HepG2 (cell line): ENCODE measurements around the gene ENTPD6. TPM values are rescaled to one million over a fixed set of nuclear protein-coding genes. Genes with fewer than 3 reads are reported as not detected.

Experiments used
- ATAC-seq: fragments of 200-7000 bp; cut with Tn5 transposase; 3 replicates; pipeline ENCODE4 v1.9.1; 2020; ENCODE audit warnings: mild to moderate bottlenecking, moderate library complexity
- BruUV-seq: library from RNA; stranded (reverse); fragments of 400-500 nt; replicated peaks from 2 replicates; lab custom pipeline; 2021; lab: Mats Ljungman, UMichigan
- CTCF ChIA-PET: fragments of 300-600 bp; formaldehyde crosslinking; extraction: SDS; loops from one replicate; lab custom pipeline; 2021; ENCODE audit warnings: low total read pairs, inconsistent platforms, low intra/inter-chr PET ratio; lab: Yijun Ruan, JAX
- POLR2A ChIA-PET: fragments of 350-600 bp; sonication (Branson Sonifier 250); formaldehyde crosslinking; loops from one replicate; lab custom pipeline; 2020; ENCODE audit warnings: antibody characterized with exemption, inconsistent platforms; lab: Yijun Ruan, JAX
- DNase-seq: peaks from one replicate; pipeline ENCODE4 v3.0.0-alpha.2; 2015; ENCODE audit warnings: low spot score
- FAIRE-seq: peaks from 3 replicates; lab custom pipeline; 2011; peaks lifted over from hg19 to GRCh38; lab: Jason Lieb, UNC
- H2AFZ ChIP-seq: one replicate; pipeline ENCODE4 v1.6.1; 2011; ENCODE audit warnings: low read length, inconsistent platforms
- H3K27ac ChIP-seq: fragments of 300-600 bp; 3 replicates; pipeline ENCODE4 v1.8.0; 2011; ENCODE audit warnings: mixed run types, mild to moderate bottlenecking, mixed read lengths, low read length, inconsistent platforms; ENCODE audit not compliant: insufficient read depth; ENCODE audit errors: extremely low read length
- H3K27me3 ChIP-seq, 2 experiments: fragments of 200-600 bp in 1 of 2; 2 replicates in 1 of 2; 3 replicates in 1 of 2; pipeline versions ENCODE4 v1.6.0 to v1.8.0; 2011; ENCODE audit warnings: low read length in 2 of 2, mild to moderate bottlenecking in 2 of 2, moderate library complexity in 2 of 2, inconsistent platforms in 1 of 2; ENCODE audit not compliant: insufficient read depth in 2 of 2, control insufficient read depth in 1 of 2
- H3K36me3 ChIP-seq, 2 experiments: fragments of 200-600 bp in 1 of 2; replicated peaks in 1 of 2; 2 replicates in 1 of 2; 3 replicates in 1 of 2; pipeline versions ENCODE4 v1.5.1 to v1.8.0; 2011; ENCODE audit warnings: low read length in 2 of 2, inconsistent platforms in 1 of 2; ENCODE audit not compliant: insufficient read depth in 2 of 2, control insufficient read depth in 1 of 2
- H3K4me1 ChIP-seq: 2 replicates; pipeline ENCODE4 v1.5.1; 2012; ENCODE audit warnings: low read length, inconsistent platforms; ENCODE audit not compliant: insufficient read depth
- H3K4me2 ChIP-seq: 2 replicates; pipeline ENCODE4 v1.6.0; 2011; ENCODE audit warnings: low read depth, low read length, inconsistent platforms
- H3K4me3 ChIP-seq, 3 experiments: fragments of 200-600 bp in 1 of 3; sonication (generic), shearing (Covaris generic) in 1 of 3; replicated peaks in 1 of 3; 2 replicates each; pipeline ENCODE4 v1.5.1; 2011 to 2016; ENCODE audit warnings: low read length in 3 of 3, inconsistent platforms in 2 of 3, low read depth in 2 of 3, mild to moderate bottlenecking in 2 of 3, control low read depth in 1 of 3, mixed read lengths in 1 of 3; ENCODE audit not compliant: insufficient read depth in 1 of 3
- H3K79me2 ChIP-seq: one replicate; pipeline ENCODE4 v1.6.1; 2011; ENCODE audit warnings: low read length, inconsistent platforms; ENCODE audit not compliant: insufficient read depth
- H3K9ac ChIP-seq: 2 replicates; pipeline ENCODE4 v1.6.0; 2011; ENCODE audit warnings: mild to moderate bottlenecking, low read depth, low read length, inconsistent platforms; ENCODE audit not compliant: insufficient read depth
- H3K9me3 ChIP-seq: 2 replicates; pipeline ENCODE4 v1.5.1; 2012; ENCODE audit warnings: mild to moderate bottlenecking, low read length
- H4K20me1 ChIP-seq: 2 replicates; pipeline ENCODE4 v1.6.0; 2011; ENCODE audit warnings: inconsistent platforms, mild to moderate bottlenecking, low read length, moderate library complexity; ENCODE audit not compliant: insufficient read depth
- AFF4 ChIP-seq: sonication (generic); formaldehyde crosslinking; IDR thresholded peaks from 2 replicates; pipeline ENCODE4 v1.4.0; 2020; ENCODE audit warnings: missing genetic modification reagents
- AGO2 ChIP-seq: fragments of 200-400 bp; formaldehyde crosslinking; optimal IDR thresholded peaks from 2 replicates; pipeline ENCODE3; 2017; ENCODE audit warnings: mild to moderate bottlenecking, low read depth, low read length, moderate library complexity
- ARID2 ChIP-seq: sonication (generic); formaldehyde crosslinking; IDR thresholded peaks from 2 replicates; pipeline ENCODE4 v1.8.1; 2022; ENCODE audit warnings: mild to moderate bottlenecking, missing genetic modification reagents, borderline replicate concordance
- FOXA1 ChIP-seq, 2 experiments: fragments of 450-650 bp in 1 of 2; sonication (generic) in 1 of 2; formaldehyde crosslinking in 1 of 2; IDR thresholded peaks; 2 replicates each; pipeline versions ENCODE4 v1.4.0 to v1.6.1; 2016 to 2020; ENCODE audit warnings: missing genetic modification reagents in 1 of 2
- HOXA3 ChIP-seq: sonication (generic); formaldehyde crosslinking; IDR thresholded peaks from 2 replicates; pipeline ENCODE4 v1.5.0; 2020; ENCODE audit warnings: missing genetic modification reagents
- KLF15 ChIP-seq: sonication (generic); formaldehyde crosslinking; IDR thresholded peaks from 2 replicates; pipeline ENCODE4 v1.8.1; 2023; ENCODE audit warnings: borderline replicate concordance, mild to moderate bottlenecking, inconsistent platforms, missing genetic modification reagents, mixed read lengths
- NRL ChIP-seq: sonication (generic); formaldehyde crosslinking; IDR thresholded peaks from 2 replicates; pipeline ENCODE4 v1.5.0; 2020; ENCODE audit warnings: missing genetic modification reagents, mild to moderate bottlenecking, moderate library complexity, borderline replicate concordance
- RBFOX2 ChIP-seq: fragments of 200-400 bp; formaldehyde crosslinking; IDR thresholded peaks from 2 replicates; pipeline ENCODE4 v1.6.1; 2017; ENCODE audit warnings: low read depth, mild to moderate bottlenecking, low read length
- SIN3A ChIP-seq: IDR thresholded peaks from 2 replicates; pipeline ENCODE4 v1.6.1; 2011; ENCODE audit warnings: low read depth, mild to moderate bottlenecking, control low read depth, low read length, borderline replicate concordance
- SIX1 ChIP-seq: sonication (generic); formaldehyde crosslinking; IDR thresholded peaks from 2 replicates; pipeline ENCODE4 v1.4.0; 2020; ENCODE audit warnings: missing genetic modification reagents, borderline replicate concordance
- ZFP62 ChIP-seq: sonication (generic); formaldehyde crosslinking; IDR thresholded peaks from 2 replicates; pipeline ENCODE4 v1.4.0; 2020; ENCODE audit warnings: missing genetic modification reagents
- ZMAT3 ChIP-seq: sonication (generic); formaldehyde crosslinking; conservative IDR thresholded peaks from 2 replicates; pipeline ENCODE4 v1.7.0; 2021; ENCODE audit warnings: missing genetic modification reagents
- ZNF687 ChIP-seq: sonication (generic); formaldehyde crosslinking; IDR thresholded peaks from 2 replicates; pipeline ENCODE4 v1.5.1; 2020; ENCODE audit warnings: mild to moderate bottlenecking, missing genetic modification reagents, moderate library complexity
- ZNF720 ChIP-seq: sonication (generic); formaldehyde crosslinking; IDR thresholded peaks from 2 replicates; pipeline ENCODE4 v1.4.0; 2020; ENCODE audit warnings: missing genetic modification reagents
- ZNF891 ChIP-seq: sonication (generic); formaldehyde crosslinking; IDR thresholded peaks from 2 replicates; pipeline ENCODE4 v1.5.0; 2020; ENCODE audit warnings: mild to moderate bottlenecking, missing genetic modification reagents
- ZSCAN20 ChIP-seq: sonication (generic); formaldehyde crosslinking; IDR thresholded peaks from 2 replicates; pipeline ENCODE4 v1.4.0; 2020; ENCODE audit warnings: missing genetic modification reagents, mild to moderate bottlenecking, borderline replicate concordance
- WGBS: methylation state at CpG from one replicate; pipeline ENCODE4 v1.1.6; 2017; ENCODE audit warnings: low lambda C conversion rate; 5-methylcytosine and 5-hydroxymethylcytosine counted together
- in situ Hi-C: cut with HindIII; loops from 2 replicates; pipeline ENCODE4 v1.10.0; 2017; ENCODE audit warnings: low pct_unique_long_range_greater_than_20kb; ENCODE audit not compliant: extremely low pct_ligation_motif_present
- intact Hi-C: fragments of 100-400 bp; cut with micrococcal nuclease; formaldehyde crosslinking; loops from one replicate; pipeline ENCODE4 v1.10.0; 2022; ENCODE audit not compliant: unreplicated experiment
- polyA plus RNA-seq, 8 experiments: library from polyadenylated mRNA; depleted of rRNA in 3 of 8; stranded (reverse) in 7 of 8; unstranded in 1 of 8; fragments of >200 nt; fragmentation: Illumina TruSeq in 4 of 8; extraction: Trizol in 4 of 8; gene quantifications; 2 replicates each; pipeline versions ENCODE4 v1.2.1 to v1.2.3, GENCODE V29; 2011 to 2016; ENCODE audit warnings: low read depth in 4 of 8, missing spikeins in 1 of 8, mixed read lengths in 1 of 8; ENCODE audit not compliant: insufficient read depth in 1 of 8
- total RNA-seq, 5 experiments: library from RNA; depleted of rRNA; stranded (reverse); fragments of >200 nt; fragmentation: Illumina TruSeq; extraction: Trizol; gene quantifications; 2 replicates each; pipeline ENCODE4 v1.2.3, GENCODE V29; 2016; ENCODE audit warnings: low read depth in 1 of 5

ENTPD6 gene
- total and polyA plus RNA-seq, 2 of the 13 experiments (the other 11 are each of a cell fraction or from before 2014, with no cell fraction given): 164 to 172 TPM

GRCh38 chr20:25254986-25255680 is 59.6 kb downstream of the ENTPD6 start:
- ATAC-seq: peak; percentile 27; the same call in 1 of the 3 replicates
- CTCF ChIA-PET: no interaction called here
- intact Hi-C loops: no loop called here
- TF ChIP-seq KLF15 (CRISPR knock-in tag): no peak
- TF ChIP-seq ARID2 (CRISPR knock-in tag): no peak
- 0 out of 2 replicates have a peak, but pooled peaks have one; percentile 24 for TF ChIP-seq NRL (CRISPR knock-in tag)
- TF ChIP-seq ZFP62: no peak
- TF ChIP-seq HOXA3: no peak
- peak; percentile 29; the same call in 1 of the 2 replicates for TF ChIP-seq ZNF687 (CRISPR knock-in tag)
- TF ChIP-seq ZNF720 (CRISPR knock-in tag): no peak
- no peak for TF ChIP-seq SIX1 (CRISPR knock-in tag)
- TF ChIP-seq ZMAT3 (CRISPR knock-in tag): no peak
- no peak for TF ChIP-seq FOXA1 (IDR thresholded peaks at IDR 0.05)
- TF ChIP-seq FOXA1 (CRISPR knock-in tag; IDR thresholded peaks at IDR 0.05): no peak
- no peak for TF ChIP-seq ZSCAN20
- no peak for TF ChIP-seq AFF4 (CRISPR knock-in tag)
- no peak for TF ChIP-seq SIN3A
- TF ChIP-seq AGO2: peak; percentile 55
- TF ChIP-seq ZNF891: 0 out of 2 replicates have a peak, but pooled peaks have one; percentile 55
- no peak for TF ChIP-seq RBFOX2

More at GRCh38 chr20:25254986-25255680, 59.6 kb downstream of the ENTPD6 start:
- DNase-seq: no peak
- H3K9ac ChIP-seq: no peak overlapping the region
- BruUV-seq: no TSS peak
- no peaks in the 10 kb centered on the region for H3K27me3 ChIP-seq
- H3K27ac ChIP-seq: no peak overlapping the region
- in situ Hi-C loops: no loop called here
- peaks cover 43% of the 10 kb centered on the region for H3K79me2 ChIP-seq
- no peak overlapping the region for H3K4me3 ChIP-seq
- H4K20me1 ChIP-seq: no peaks in the 10 kb centered on the region; the same call in 1 of the 2 replicates
- H3K4me1 ChIP-seq: peaks cover 26% of the 10 kb centered on the region
- POLR2A ChIA-PET: interaction anchor here (1.2 kb wide), 1 partner anchor 8 kb away, joined by 4 read pairs; the partner anchor contains the start of gene PYGB
- no peaks in the 10 kb centered on the region for H3K9me3 ChIP-seq
- WGBS: 97% methylated on average over 10 of the region's 12 CpGs
- FAIRE-seq: no peak
- H2AFZ ChIP-seq: no peak overlapping the region
- peaks cover 4 to 24% of the 10 kb centered on the region in 2 experiments; a peak in 4 of 5 replicates for H3K36me3 ChIP-seq
- no peak overlapping the region for H3K4me2 ChIP-seq
